ENCODE measurements around the gene BBS9.
"Not testable (repeated sequence)": the region's sequence is repeated elsewhere in the genome, so short reads cannot be mapped to it uniquely, and the experiment has no call there.

Gene BBS9

DNA sequence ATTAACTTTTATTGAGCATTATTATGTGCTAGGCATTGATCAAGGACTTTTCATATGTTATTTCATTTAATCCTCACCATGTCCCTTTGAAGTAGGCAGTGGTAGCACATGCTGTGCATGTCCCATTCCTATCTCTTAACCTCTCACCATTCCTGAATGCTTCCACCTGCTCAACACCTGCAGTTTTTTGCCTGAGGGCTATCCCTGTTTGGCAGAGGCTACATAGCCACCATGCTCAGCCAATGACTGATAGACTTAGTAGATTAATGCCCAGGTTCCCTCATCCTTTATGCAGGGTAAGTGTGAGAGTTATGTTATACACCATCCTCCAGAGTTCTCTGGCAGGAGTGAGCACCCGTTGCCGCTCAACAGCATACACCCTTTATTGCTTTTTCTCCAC lies 387.8 kb downstream of the BBS9 start:
- no peaks in the 10 kb centered on the region for H3K4me1 ChIP-seq (ENCODE audit: low read length)
- H3K27ac ChIP-seq (ENCODE audit: low read length): no peak overlapping the region
- no peaks in the 10 kb centered on the region for H3K36me3 ChIP-seq (replicated peaks; ENCODE audit: low read depth, low read length)
- no peak overlapping the region for H2AFZ ChIP-seq (ENCODE audit: low read depth, low read length)
- no peaks in the 10 kb centered on the region for H3K27me3 ChIP-seq (ENCODE audit: low read depth, low read length)
- no peaks in the 10 kb centered on the region for H4K20me1 ChIP-seq (ENCODE audit: insufficient read depth, low read length)
- H3K4me2 ChIP-seq (ENCODE audit: low read length): no peak overlapping the region
- no peak overlapping the region for H3K4me3 ChIP-seq (ENCODE audit: low read length)
- H3K79me2 ChIP-seq (ENCODE audit: low read length): no peaks in the 10 kb centered on the region
- H3K9me3 ChIP-seq (ENCODE audit: insufficient read depth, low read length): no peaks in the 10 kb centered on the region
- TF ChIP-seq, protein P1, sequence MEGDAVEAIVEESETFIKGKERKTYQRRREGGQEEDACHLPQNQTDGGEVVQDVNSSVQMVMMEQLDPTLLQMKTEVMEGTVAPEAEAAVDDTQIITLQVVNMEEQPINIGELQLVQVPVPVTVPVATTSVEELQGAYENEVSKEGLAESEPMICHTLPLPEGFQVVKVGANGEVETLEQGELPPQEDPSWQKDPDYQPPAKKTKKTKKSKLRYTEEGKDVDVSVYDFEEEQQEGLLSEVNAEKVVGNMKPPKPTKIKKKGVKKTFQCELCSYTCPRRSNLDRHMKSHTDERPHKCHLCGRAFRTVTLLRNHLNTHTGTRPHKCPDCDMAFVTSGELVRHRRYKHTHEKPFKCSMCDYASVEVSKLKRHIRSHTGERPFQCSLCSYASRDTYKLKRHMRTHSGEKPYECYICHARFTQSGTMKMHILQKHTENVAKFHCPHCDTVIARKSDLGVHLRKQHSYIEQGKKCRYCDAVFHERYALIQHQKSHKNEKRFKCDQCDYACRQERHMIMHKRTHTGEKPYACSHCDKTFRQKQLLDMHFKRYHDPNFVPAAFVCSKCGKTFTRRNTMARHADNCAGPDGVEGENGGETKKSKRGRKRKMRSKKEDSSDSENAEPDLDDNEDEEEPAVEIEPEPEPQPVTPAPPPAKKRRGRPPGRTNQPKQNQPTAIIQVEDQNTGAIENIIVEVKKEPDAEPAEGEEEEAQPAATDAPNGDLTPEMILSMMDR (IDR thresholded peaks at IDR 0.05; ENCODE audit: low read depth, low read length): no peak
- no peak for TF ChIP-seq EZH2phosphoT487 (IDR thresholded peaks at IDR 0.05; ENCODE audit: low read depth)
- H3K9ac ChIP-seq (ENCODE audit: low read length): no peak overlapping the region

DNA sequence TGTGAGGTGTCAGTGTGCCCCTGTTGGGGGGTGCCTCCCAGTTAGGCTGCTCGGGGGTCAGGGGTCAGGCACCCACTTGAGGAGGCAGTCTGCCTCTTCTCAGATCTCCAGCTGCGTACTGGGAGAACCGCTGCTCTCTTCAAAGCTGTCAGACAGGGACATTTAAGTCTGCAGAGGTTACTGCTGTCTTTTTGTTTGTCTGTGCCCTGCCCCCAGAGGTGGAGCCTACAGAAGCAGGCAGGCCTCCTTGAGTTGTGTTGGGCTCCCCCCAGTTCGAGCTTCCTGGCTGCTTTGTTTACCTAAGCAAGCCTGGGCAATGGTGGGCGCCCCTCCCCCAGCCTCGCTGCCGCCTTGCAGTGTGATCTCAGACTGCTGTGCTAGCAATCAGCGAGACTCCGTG lies 397.6 kb downstream of the BBS9 start:
- not testable (repeated sequence) for H3K9ac ChIP-seq (ENCODE audit: low read length); H3K27ac ChIP-seq (ENCODE audit: low read length); H3K4me3 ChIP-seq (ENCODE audit: low read length); H3K4me1 ChIP-seq (ENCODE audit: low read length); H3K9me3 ChIP-seq (ENCODE audit: insufficient read depth, low read length); H3K36me3 ChIP-seq (replicated peaks; ENCODE audit: low read depth, low read length); H3K79me2 ChIP-seq (ENCODE audit: low read length); H2AFZ ChIP-seq (ENCODE audit: low read depth, low read length); H3K4me2 ChIP-seq (ENCODE audit: low read length); H3K27me3 ChIP-seq (ENCODE audit: low read depth, low read length); H4K20me1 ChIP-seq (ENCODE audit: insufficient read depth, low read length)

DNA sequence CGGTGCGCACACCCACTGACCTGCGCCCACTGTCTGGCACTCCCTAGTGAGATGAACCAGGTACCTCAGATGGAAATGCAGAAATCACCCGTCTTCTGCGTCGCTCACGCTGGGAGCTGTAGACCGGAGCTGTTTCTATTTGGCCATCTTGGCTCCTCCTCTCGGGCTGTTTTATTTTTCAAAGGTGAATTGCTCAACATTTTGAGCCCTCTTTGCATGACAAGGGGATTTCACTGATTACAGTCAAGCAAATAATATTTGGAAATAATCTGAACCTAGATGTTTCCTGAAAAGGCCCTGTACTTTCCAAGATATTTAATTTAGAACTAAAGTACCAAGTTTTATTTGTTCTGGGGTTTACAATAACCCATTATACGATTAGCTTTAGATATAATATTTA lies 398.2 kb downstream of the BBS9 start:
- H3K9me3 ChIP-seq (ENCODE audit: insufficient read depth, low read length); H3K27ac ChIP-seq (ENCODE audit: low read length); H4K20me1 ChIP-seq (ENCODE audit: insufficient read depth, low read length); H3K36me3 ChIP-seq (replicated peaks; ENCODE audit: low read depth, low read length); H3K4me2 ChIP-seq (ENCODE audit: low read length); H3K27me3 ChIP-seq (ENCODE audit: low read depth, low read length); H3K4me1 ChIP-seq (ENCODE audit: low read length); H3K79me2 ChIP-seq (ENCODE audit: low read length); H3K4me3 ChIP-seq (ENCODE audit: low read length); H2AFZ ChIP-seq (ENCODE audit: low read depth, low read length); H3K9ac ChIP-seq (ENCODE audit: low read length): not testable (repeated sequence)

DNA sequence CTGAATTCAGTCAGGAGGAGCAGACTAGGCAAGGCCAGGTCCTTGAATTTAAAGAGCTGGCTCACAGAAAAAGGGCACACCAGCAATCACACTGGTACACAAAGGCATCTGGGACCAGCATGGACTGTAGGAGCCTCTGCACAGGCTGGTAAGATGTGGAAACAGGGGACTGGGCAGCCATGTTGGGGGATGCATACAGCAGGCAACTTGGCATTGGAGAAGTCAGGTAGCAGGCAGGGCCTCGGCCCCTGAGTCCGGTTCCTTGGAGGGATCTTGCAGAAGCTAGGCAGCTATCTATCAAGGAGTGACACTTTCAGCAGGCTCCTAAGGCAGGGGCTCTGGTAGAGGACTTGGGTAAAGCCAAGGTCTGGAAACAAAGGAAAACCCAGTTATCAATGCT lies 399.7 kb downstream of the BBS9 start:
- Histone ChIP-seq H3K36me3 (replicated peaks; ENCODE audit: low read depth, low read length) (no peaks in the 10 kb centered on the region), H3K9ac (ENCODE audit: low read length) (no peak overlapping the region), H3K27ac (ENCODE audit: low read length) (no peak overlapping the region), H2AFZ (ENCODE audit: low read depth, low read length) (no peak overlapping the region), H3K4me1 (ENCODE audit: low read length) (no peaks in the 10 kb centered on the region; the same call in 1 of the 2 replicates), H3K4me3 (ENCODE audit: low read length) (no peak overlapping the region), H3K79me2 (ENCODE audit: low read length) (no peaks in the 10 kb centered on the region), H3K27me3 (ENCODE audit: low read depth, low read length) (no peaks in the 10 kb centered on the region), H4K20me1 (ENCODE audit: insufficient read depth, low read length) (no peaks in the 10 kb centered on the region), H3K9me3 (ENCODE audit: insufficient read depth, low read length) (no peaks in the 10 kb centered on the region), H3K4me2 (ENCODE audit: low read length) (no peak overlapping the region)
- TF ChIP-seq EZH2phosphoT487 (IDR thresholded peaks at IDR 0.05; ENCODE audit: low read depth): no peak
- TF ChIP-seq, protein P1 (IDR thresholded peaks at IDR 0.05; ENCODE audit: low read depth, low read length): no peak

DNA sequence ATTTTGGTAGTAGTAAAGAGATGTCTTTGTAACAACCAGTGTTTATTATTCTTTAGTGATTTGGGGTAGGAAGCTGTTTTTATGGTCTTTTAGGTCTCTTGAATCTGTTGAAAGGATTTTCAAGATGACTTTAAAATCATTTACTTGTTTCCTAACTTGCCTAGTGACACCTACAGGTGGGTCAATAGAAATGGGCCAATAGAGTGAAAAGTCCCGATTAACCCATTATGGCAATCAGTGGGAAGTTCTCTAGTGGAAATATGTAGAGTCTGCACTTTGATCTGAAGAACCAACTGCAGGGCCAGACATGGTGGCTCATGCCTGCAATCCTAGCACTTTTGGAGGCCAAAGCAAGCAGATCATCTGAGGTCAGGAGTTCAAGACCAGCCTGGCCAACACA lies 401.3 kb downstream of the BBS9 start:
- Histone ChIP-seq H3K4me1 (ENCODE audit: low read length) (no peaks in the 10 kb centered on the region; the same call in 1 of the 2 replicates), H3K27me3 (ENCODE audit: low read depth, low read length) (no peaks in the 10 kb centered on the region), H3K9ac (ENCODE audit: low read length) (no peak overlapping the region), H3K9me3 (ENCODE audit: insufficient read depth, low read length) (no peaks in the 10 kb centered on the region), H3K4me3 (ENCODE audit: low read length) (no peak overlapping the region), H2AFZ (ENCODE audit: low read depth, low read length) (no peak overlapping the region), H3K4me2 (ENCODE audit: low read length) (no peak overlapping the region), H3K36me3 (replicated peaks; ENCODE audit: low read depth, low read length) (no peaks in the 10 kb centered on the region), H4K20me1 (ENCODE audit: insufficient read depth, low read length) (no peaks in the 10 kb centered on the region), H3K79me2 (ENCODE audit: low read length) (no peaks in the 10 kb centered on the region), H3K27ac (ENCODE audit: low read length) (no peak overlapping the region)
- TF ChIP-seq, protein P1 (IDR thresholded peaks at IDR 0.05; ENCODE audit: low read depth, low read length): peak; percentile 38
- TF ChIP-seq EZH2phosphoT487 (IDR thresholded peaks at IDR 0.05; ENCODE audit: low read depth): no peak

All from OCI-LY3 (cell line).